HG02763 (cell line): ENCODE results near the gene UBE2U.

Experiments used
- ATAC-seq: cut with Tn5 transposase; IDR thresholded peaks from one replicate; pipeline ENCODE4 v1.9.1; 2021; ENCODE audit warnings: mild to moderate bottlenecking, moderate library complexity; ENCODE audit not compliant: unreplicated experiment

UBE2U gene

GRCh38 chr1:64203420-64203819 is at the start of gene UBE2U:
TSS of gene UBE2U (plus strand) at chr1:64203623. CDS start at chr1:64204051, 428 bp downstream.
- ATAC-seq = no peak

- ATAC-seq = no peak
These were observed 48.1 kb upstream of the UBE2U start for GRCh38 chr1:64155278-64155677.

GRCh38 chr1:64161357-64161941 is 42.0 kb upstream of the UBE2U start:
- no peak for ATAC-seq

- ATAC-seq = no peak
These were observed 41.3 kb upstream of the UBE2U start for GRCh38 chr1:64162151-64162550.

GRCh38 chr1:64162804-64163203 is 40.6 kb upstream of the UBE2U start:
- no peak for ATAC-seq

GRCh38 chr1:64163431-64163830 is 40.0 kb upstream of the UBE2U start:
- ATAC-seq = no peak

GRCh38 chr1:64163970-64164369 is 39.5 kb upstream of the UBE2U start:
- no peak for ATAC-seq

GRCh38 chr1:64166629-64167028 is 36.8 kb upstream of the UBE2U start:
- no peak for ATAC-seq

GRCh38 chr1:64167176-64167575 is 36.2 kb upstream of the UBE2U start:
- ATAC-seq = no peak

GRCh38 chr1:64171246-64171645 is 32.2 kb upstream of the UBE2U start:
- ATAC-seq = no peak

GRCh38 chr1:64171797-64172281 is 31.6 kb upstream of the UBE2U start:
- ATAC-seq = peak; percentile 68

GRCh38 chr1:64172458-64172983 is 30.9 kb upstream of the UBE2U start:
- no peak for ATAC-seq

- ATAC-seq = no peak
These were observed 30.0 kb upstream of the UBE2U start for GRCh38 chr1:64173336-64173940.

- ATAC-seq = no peak
These were observed 27.8 kb upstream of the UBE2U start for GRCh38 chr1:64175639-64176038.

- no peak for ATAC-seq
These were observed 26.8 kb upstream of the UBE2U start for GRCh38 chr1:64176659-64177058.

- no peak for ATAC-seq
These were observed 23.8 kb upstream of the UBE2U start for GRCh38 chr1:64179588-64179987.

GRCh38 chr1:64182207-64182606 is 21.2 kb upstream of the UBE2U start:
- ATAC-seq = no peak

GRCh38 chr1:64183395-64184002 is 19.9 kb upstream of the UBE2U start:
- no peak for ATAC-seq

GRCh38 chr1:64184003-64184440 is 19.4 kb upstream of the UBE2U start:
- no peak for ATAC-seq

- ATAC-seq = no peak
These were observed 17.1 kb upstream of the UBE2U start for GRCh38 chr1:64186138-64186897.

- ATAC-seq = no peak
These were observed 16.5 kb upstream of the UBE2U start for GRCh38 chr1:64186898-64187280.
